Hematopoietic multipotent progenitor cell (in vitro differentiated cells): Measurements from ENCODE around the gene NBEAL1. TPM values are rescaled to one million over a fixed set of nuclear protein-coding genes. Genes with fewer than 3 reads are reported as not detected.
A peak's percentile ranks its signal among the peaks of the same experiment; 100 is the strongest.
"Not testable (repeated sequence)": the region's sequence is repeated elsewhere in the genome, so short reads cannot be mapped to it uniquely, and the experiment has no call there.

Source experiments
- DNase-seq, 3 donors: peaks; one replicate each; pipeline ENCODE4 v3.0.0-alpha.2; 2011 to 2015; ENCODE audit warnings: low read depth in 2 of 3, low spot score in 2 of 3
- total RNA-seq: library from RNA; depleted of rRNA; stranded (reverse); fragments of >200 nt; gene quantifications from one replicate; pipeline ENCODE4 v1.2.3, GENCODE V29; 2012

Gene NBEAL1
- total RNA-seq, 1 donor = 6.7 TPM

DNA sequence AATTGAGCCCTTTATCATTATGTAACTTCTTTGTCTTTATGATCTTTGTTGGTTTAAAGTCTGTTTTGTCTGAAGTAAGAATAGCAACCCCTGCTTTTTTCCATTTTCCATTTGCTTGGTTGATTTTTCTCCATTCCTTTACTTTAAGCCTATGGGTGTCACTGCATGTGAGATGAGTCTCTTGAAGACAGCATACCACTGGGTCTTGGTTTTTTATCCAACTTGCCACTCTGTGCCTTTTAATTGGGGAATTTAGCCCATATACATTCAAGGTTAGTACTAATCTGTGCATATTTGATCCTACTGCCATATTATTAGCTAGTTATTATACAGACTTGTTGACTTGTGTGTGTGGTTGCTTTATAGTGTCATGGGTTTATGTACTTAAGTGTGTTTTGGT lies 89.6 kb downstream of the NBEAL1 start:
- peak in 1 of 3 donors; percentile 21 for DNase-seq

DNA sequence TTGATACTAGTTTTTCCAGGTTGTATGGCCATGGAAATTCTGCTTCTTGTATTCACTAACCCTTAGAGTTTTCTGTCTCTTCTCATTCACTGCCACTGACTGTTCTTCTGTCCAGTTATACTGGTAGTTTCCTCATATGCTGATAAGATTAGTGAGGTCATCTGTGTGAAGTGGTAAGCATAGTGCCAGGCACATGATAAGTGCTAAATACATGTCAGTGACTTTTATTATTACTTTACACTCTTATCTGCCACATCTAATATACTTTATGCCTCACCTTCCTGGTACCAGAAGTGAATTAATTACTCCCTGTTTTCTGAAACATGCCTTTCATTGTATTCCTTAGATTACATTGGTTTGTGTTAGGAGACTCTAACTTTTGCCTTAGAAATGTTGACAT lies 91.3 kb downstream of the NBEAL1 start:
- DNase-seq = no peak

DNA sequence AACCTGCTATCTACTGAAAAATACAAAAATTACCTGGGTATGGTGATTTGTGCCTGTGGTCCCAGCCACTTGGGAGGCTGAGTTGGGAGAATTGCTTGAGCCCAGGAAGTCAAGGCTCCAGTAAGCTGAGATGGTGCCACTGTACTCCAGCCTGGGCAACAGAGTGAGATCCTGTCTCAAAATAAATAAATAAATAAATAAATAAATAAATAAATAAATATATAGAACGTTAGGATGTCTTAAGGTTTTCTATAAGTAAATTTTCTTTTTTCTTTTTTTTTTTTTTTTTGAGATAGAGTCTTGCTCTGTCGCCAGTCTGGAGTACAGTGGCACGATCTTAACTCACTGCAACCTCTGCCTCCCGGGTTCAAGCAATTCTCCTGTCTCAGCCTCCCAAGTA lies 95.8 kb downstream of the NBEAL1 start:
- not testable (repeated sequence) for DNase-seq

DNA sequence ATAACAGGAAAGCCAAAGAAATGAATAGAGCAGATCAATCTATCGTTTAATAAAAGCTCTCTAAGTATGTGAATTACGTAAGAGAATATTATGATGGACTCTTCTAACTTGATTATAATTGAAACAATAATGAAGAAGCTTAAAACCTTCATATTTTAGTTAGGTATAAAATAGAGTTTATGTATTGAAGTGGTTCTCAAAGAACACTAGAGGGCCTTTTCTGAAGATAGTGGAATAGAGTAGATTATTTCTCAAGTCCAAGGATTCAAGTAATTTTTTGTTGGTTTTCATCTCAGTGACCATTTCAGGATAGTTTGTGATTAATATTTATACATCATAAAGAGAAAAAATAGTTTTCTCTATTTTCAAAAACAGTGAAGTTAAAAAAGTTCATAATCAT lies 97.7 kb downstream of the NBEAL1 start:
- no peak for DNase-seq

DNA sequence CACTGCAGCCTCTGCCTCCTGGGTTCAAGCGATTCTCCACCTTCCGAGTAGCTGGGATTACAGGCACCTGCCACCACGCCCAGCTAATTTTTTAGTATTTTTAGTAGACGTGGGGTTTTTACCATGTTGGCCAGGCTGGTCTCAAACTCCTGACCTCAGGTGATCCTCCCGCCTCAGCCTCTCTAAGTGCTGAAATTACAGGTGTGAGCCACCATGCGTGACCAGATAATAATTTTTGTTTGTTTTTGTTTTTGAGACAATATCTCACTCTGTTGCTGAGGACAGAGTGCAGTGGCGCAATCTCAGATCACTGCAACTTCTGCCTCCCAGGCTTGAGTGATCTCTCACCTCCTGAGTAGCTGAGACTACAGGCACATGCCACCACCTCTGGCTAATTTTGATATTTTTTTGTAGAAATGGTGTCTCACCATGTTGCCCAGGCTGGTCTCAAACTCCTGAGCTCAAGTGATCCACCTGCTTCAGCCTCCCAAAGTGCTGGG lies 100.6 kb downstream of the NBEAL1 start:
- DNase-seq = not testable (repeated sequence)

DNA sequence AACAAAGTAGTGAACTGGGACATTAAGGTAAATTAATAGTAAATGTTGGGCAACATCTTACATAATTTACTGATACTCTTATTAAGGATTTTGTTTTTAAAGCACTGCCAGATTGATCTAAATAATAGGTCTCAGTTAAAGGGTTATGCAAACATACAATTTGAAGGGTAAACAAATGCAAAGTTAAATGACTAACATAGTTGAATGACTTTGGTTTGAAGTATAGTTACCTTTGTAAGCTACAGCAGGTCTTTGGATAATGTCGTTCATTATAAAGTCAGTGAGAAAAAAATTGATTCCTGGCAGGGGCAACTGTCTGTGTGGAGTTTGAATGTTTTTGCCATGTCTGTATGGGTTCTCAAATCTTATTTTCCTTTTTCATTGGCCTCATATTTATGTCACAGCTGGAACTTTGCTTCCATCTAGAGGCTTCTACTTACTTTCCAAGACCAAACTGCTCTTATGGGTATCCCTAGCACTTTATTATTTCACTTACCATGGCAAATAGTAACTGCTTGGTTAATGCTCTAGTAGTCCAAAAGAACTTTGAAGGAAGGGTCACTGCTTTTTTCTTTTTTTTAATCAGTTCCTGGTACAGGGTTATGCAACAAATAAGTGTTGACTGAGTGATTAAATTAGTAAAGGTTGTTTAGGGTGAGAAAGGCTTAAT lies 107.8 kb downstream of the NBEAL1 start:
- peak in 2 of 3 donors; percentile 15 to 53 for DNase-seq

DNA sequence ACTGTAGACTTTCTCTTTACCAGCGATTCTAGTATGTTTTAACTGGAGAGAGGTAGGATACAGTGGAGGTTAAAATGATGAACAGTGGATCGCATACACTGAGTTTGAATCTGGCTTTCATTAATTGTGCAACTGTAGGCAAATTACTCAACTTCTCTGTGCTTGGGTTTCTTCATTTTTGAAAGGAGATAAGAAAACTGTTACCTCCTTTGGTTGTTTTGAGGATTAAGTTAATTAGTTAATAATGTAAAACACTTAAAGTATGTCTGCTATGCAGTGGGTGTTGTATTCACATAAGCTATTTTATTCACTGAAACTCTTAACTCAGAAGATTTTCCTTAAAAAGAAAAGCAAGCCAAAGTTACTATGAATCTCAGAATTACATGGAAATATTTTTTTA lies 112.3 kb downstream of the NBEAL1 start:
- DNase-seq = no peak

DNA sequence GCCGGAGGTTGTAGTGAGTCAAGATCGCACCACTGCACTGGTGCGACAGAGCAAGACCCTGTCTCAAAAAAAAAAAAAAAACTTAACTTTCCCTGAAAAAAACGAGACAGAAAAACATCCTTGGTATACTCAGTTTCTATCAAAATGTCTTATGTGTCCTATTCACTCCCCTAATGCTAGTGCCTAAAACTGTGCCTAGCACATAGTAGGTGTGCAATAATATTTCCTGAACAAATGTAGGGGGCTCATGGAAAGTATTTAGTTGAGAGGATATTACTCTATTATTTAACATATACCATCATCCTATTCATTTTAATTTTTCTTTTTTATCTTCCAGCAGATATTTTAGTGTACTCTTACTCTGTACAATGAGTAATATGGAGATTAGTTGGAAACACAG lies 120.4 kb downstream of the NBEAL1 start:
- no peak for DNase-seq

DNA sequence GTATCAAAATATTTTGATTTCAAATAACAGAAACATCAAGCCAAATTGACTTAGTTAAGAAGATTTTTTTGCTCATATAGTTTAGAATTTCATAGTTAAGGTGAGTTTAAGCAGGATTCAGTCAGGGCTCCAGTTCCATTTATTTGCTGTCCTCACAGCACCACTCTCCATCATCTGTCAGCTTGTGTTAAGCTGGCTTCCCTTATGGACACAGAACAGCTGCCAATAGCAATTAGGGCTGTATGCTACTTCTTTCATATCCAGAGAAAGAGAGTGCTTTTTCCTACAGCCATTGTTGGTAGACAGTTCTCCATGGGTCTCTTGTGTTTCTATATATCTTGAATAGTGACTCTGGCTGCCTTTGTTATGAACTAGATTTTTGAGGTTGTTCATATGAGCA lies 128.7 kb downstream of the NBEAL1 start:
- DNase-seq = no peak

DNA sequence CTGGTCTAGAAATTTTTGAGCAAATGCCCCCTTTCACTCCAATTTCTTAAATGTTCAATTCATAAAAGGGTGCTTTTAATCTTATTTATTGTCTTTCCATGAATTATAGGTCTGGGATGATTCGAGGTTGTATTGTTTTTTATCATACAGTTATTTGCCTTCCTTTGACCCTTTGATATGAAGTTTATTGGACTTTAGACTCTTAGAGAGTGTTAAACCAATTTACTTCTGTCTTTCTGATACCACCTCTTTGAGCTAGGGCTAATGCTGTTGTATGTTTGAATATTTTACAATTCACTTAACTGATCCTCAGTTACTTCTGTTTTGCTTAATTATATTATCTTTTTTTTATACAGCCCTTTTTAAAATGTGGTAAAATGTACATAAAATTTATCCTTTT lies 134.5 kb downstream of the NBEAL1 start:
- no peak for DNase-seq

DNA sequence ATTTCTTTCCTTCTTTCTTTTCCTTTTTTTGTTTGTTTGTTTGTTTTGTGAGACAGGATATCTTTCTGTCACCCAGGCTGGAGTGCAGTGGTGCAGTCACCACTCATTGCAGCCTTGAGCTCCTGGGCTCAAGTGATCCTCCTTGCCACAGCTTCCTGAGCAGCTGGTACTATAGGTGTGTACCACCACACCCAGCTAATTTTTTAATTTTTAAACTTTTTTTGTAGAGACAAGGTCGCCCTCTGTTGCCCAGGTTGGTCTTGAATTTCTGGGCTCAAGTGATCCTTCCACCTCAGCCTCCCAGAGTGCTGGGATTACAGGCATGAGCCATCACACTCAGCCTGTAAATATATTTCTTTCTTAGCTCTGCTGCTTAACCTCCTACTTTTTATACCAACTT lies 140.7 kb downstream of the NBEAL1 start:
- no peak for DNase-seq

DNA sequence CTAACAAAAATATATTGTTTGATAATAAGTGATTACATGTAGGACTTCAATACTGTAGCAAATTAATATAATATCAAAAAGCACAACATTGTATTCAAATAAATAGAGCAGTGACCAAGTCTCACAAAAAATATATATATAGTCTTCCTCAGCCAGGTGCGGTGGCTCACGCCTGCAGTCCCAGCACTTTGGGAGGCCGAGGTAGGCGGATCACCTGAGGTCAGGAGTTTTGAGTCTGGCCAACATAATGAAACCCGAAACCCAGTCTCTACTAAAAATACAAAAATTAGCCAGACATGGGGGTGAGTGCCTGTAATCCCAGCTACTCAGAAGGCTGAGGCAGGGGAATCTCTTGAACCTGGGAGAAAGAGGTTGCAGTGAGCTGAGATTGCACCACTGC lies 148.0 kb downstream of the NBEAL1 start:
- DNase-seq = not testable (repeated sequence)

DNA sequence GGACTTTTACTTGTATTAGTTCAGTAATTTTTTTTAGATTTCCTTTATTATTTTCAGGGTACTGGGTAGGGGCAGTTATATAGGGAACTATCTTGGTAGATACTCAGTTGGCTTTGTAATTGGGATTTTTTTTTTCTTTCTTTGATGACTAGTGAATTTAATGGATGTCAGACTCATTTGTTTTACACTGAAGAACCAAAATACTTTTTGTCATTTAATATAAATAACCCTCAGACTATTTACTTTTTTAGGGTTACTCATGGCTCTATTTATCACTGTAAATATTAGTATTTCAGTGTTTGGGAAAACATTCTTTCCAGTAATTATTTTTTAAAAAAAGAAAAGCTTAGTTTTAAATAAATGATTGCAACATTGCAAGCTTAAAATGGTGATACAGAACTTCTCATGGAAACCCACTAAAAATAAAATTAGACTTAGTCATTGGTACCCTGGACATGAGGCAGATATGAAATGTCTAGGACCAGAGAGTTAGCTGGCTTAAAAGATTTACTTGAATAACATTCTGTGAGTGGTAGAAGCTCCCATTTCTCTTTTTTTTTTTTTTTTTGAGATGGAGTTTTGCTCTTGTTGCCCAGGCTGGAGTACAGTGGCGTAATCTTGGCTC lies 149.7 kb downstream of the NBEAL1 start:
- no peak for DNase-seq

DNA sequence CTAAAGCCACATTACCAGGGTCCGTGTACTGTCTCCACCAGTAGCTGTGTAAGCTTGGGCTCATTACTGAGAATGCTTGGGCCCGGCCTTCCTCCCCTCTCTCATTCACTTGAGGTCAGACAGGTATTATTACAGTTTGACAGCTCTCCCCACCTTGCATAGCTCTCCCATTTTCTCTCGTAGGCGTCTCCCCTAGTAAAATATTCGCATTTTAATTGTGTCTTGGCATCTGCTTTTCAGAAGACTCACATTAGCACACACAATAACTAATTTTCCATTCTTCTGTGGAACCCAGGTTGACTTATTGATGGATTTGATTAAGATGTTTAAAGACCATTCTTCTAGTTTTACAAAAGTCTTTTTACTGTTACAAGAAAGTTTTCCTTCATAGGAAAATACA lies 153.1 kb downstream of the NBEAL1 start:
- no peak for DNase-seq

DNA sequence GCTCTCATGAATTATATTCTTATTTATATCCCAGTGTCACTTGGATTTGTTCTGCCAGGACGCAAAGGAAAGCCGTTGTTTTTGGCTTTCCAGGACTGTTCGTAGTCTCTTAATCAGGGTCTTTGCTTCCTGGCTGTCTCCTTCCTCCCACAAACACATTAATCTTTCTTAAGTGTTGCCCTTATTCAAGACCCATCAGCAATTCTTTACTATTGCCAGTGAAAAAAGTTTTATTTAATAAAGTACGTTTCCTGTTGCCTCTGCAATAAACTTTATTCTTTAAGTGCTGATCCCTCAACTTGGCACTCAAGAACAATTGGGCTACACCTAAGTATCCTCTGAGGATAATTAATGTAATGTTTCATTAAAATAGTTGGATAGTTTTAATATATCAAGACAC lies 155.8 kb downstream of the NBEAL1 start:
- DNase-seq = no peak

DNA sequence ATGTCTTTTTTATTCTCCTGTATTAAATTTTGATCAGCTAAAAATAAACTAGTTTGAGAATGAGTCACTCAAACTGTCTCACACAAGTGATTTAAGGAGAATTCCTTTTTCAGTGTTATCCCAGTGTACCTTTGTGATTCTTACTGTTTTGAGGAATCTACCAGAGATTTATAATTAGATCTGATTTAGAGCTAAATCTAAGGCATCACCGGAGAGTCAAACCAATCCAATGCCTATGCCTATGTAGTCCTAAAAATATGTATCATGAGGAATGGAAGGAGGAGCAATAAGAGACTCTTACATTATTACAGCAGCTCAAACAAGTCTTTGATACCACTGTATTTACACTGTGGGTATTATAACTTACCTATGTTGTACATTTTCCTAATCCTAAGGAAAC lies 160.7 kb downstream of the NBEAL1 start:
- DNase-seq = no peak

DNA sequence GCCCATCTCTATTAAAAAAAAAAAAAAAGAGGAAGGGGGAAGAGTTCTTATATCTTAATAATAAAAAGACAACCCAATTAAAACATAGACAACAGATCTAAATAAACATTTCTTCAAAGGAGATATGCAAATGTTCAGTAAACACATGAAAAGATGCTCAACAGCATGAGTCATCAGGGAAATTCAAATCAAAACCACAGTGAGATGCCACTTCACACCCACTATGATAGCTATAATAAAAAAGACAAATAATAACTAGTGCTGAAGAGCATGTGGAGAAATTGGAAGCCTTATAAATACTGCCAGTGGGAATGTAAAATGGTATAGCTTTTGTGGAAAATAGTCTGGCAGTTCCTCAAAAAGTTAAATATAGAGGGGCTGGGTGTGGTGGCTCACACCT lies 162.7 kb downstream of the NBEAL1 start:
- DNase-seq = no peak

DNA sequence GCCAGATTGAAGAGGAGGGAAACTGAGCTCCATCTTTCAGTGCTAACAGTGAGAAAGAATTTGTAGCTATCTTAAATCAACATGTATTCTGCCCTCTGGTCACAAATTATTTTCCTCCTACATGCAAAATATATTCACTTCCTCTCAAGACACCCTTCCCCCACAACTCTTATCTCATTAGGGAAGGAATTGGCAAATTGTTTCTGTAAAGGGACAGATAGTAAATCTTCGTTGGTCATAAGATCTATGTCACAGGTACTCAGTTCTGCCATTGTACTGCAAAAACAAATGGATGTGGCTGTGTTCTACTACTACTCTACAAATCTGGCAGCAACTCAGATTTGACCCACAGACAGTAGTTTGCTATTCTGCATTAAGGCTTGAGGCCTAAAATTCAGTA lies 171.2 kb downstream of the NBEAL1 start:
- DNase-seq = no peak

DNA sequence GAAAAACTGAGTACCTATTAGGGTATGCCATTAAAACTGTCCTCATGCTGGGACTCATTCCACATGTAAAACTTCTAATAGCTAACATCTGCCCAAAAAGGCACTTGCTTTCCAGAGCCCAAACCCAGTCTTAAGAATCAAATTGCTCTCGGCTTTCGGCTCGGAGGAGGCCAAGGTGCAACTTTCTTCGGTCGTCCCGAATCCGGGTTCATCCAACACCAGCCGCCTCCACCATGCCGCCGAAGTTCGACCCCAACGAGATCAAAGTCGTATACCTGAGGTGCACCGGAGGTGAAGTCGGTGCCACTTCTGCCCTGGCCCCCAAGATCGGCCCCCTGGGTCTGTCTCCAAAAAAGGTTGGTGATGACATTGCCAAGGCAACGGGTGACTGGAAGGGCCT lies 175.9 kb downstream of the NBEAL1 start:
- not testable (repeated sequence) for DNase-seq

DNA sequence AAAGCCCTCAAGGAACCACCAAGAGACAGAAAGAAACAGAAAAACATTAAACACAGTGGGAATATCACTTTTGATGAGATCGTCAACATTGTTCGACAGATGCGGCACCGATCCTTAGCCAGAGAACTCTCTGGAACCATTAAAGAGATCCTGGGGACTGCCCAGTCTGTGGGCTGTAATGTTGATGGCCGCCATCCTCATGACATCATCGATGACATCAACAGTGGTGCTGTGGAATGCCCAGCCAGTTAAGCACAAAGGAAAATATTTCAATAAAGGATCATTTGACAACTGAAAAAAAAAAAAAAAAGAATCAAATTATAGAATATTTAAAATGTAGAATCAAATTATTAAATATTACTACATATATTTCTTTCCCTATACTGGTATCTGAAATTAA lies 176.4 kb downstream of the NBEAL1 start:
- DNase-seq = not testable (repeated sequence)

DNA sequence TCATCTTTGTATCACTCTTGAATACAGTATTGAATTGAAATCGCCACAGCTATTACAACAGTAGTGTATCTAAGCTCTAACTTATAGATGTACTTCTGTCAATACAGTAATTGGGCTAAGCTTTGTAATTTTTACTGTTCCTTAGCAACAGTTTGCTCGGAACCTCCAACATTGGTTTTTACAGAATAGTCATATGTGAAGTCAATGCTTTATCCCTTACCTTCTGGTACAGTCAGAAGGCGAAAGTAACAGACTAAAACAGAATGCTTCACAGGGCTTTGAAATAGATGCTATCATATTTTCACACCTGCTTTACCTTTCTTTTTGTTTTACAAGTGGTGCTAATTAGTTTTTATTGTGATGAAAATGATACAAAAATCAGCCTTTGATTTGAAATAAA lies 177.3 kb downstream of the NBEAL1 start:
- no peak for DNase-seq

DNA sequence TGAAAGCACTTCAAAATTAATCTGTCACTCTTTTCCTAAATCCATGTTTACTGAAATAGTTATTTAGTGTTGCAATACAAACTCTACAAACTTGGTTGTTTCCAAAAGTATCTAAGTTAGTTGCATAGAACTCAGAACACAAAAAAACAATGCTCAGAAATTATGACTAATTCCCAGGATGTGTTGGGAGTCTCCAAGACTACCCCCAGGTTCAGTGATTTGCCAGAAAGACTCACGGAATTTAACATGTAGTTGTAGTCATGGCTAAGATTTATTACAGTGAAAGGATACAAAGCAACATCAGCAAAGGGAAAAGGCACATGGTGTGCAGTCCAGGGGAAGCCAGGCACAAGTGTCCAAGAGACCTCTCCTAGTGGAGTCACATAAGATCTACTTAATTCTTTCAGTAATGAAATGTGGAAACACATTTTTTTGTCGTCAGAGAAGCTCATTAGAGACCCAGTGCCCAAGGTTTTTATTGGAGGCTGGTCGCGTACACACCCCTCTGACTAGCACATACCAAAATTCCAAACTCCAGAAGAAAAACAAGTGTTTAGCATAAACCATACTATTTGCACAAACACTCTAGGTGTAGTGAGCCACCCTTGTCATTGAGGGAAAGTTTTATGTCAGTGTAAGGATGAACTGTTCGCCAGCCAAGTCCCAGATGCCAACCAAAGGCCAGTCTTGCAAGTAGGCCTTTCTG lies 180.8 kb downstream of the NBEAL1 start:
- no peak for DNase-seq
